Measurements from ENCODE around the gene OGFOD3. TPM values are rescaled to one million over a fixed set of nuclear protein-coding genes. Genes with fewer than 3 reads are reported as not detected.

The OGFOD3 gene
- total RNA-seq, 4 donors from 2014 or later = 15.0 to 44.4 (median 24.8) TPM

DNA sequence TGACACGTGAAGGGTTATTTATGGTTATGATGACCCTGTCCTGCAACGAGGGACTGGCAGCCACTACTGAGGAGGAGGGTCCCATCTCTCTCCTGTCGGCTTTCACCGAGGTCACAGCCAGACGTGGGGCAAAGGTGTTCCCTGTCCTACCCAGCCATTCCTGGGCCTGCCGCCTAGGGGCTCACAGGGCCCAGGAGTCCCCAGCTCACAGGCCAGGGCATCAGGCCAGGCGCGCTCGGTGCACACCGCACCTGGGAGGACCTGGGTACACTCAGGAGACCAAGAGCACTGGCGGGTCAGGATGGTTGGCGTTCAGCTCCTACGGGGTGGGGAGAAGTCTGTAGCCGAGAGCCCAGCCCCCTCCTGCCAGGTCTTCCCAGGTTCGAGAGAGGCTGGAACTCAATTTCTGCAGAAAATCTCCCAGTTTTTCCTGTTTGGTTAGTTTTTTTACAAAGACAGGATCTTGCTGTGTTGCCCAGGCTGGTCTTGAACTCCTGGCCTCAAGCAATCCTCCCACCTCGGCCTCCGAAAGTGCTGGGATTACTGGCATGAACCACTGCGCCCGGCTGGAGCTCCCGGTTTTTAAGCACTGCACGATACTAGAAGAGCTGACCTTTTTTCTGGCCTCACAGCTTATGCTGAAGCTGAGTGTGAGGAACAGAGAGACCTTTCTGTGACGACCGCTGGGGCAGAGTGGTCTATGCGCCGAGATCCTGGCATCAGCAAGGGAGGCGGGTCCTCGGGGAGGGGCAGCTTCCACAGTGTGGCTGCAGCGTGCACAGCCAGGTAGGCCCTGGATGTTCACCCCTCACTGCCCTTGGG is 24.5 kb upstream of the OGFOD3 start:
- DNase-seq = no peak
- peaks cover 0 to 4% of the 10 kb centered on the region in 2 donors for H3K4me1 ChIP-seq
- no peaks in the 10 kb centered on the region for H3K27me3 ChIP-seq
- H3K27ac ChIP-seq = no peak overlapping the region
- no peaks in the 10 kb centered on the region for H3K9me3 ChIP-seq
- intact Hi-C loops (cut with DNase I; ENCODE audit: low total_unique reads) = no loop called here
- H3K36me3 ChIP-seq = no peaks in the 10 kb centered on the region
- TF ChIP-seq POLR2A (IDR thresholded peaks at IDR 0.05) (no peak), CTCF (IDR thresholded peaks at IDR 0.05) (no peak)
- no peak overlapping the region for H3K4me3 ChIP-seq

GRCh38 chr17:82441691-82442487 is 23.5 kb upstream of the OGFOD3 start:
- H3K4me1 ChIP-seq = peaks cover 0 to 4% of the 10 kb centered on the region in 2 donors
- H3K27ac ChIP-seq = no peak overlapping the region
- TF ChIP-seq CTCF (IDR thresholded peaks at IDR 0.05) = no peak
- TF ChIP-seq POLR2A (IDR thresholded peaks at IDR 0.05) = no peak
- intact Hi-C loops (cut with DNase I; ENCODE audit: low total_unique reads) = no loop called here
- H3K27me3 ChIP-seq = no peaks in the 10 kb centered on the region
- H3K4me3 ChIP-seq = no peak overlapping the region
- H3K36me3 ChIP-seq = no peaks in the 10 kb centered on the region
- H3K9me3 ChIP-seq = no peaks in the 10 kb centered on the region
- DNase-seq = no peak

DNA sequence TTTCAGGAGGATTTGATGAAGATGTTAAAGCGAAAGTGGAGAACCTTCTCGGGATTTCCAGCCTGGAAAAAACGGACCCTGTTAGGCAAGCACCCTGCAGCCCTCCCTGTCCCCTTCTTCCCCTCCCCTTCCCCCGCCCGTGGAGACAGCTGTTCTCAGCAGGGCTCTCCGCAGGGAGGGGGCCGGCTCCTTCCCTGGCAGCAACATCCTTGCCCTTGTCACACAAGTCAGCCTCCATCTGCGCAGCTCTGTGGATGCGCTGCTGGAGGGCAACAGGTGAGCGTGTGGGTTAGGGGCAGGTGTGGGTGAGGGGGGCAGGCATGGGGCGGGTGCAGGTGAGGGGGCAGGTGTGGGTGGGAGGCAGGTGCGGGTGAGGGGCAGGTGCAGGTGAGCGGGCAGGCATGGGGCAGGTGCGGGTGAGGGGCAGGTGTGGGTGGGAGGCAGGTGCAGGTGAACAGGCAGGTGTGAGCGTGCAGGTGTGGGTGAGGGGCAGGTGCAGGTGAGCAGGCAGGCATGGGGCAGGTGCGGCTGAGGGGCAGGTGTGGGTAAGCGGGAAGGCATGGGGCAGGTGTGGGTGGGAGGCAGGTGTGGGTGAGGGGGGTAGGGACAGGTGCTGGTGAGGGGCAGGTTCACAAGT is 22.7 kb upstream of the OGFOD3 start:
- TF ChIP-seq CTCF (IDR thresholded peaks at IDR 0.05) = no peak
- no peak for TF ChIP-seq POLR2A (IDR thresholded peaks at IDR 0.05)
- DNase-seq = no peak
- H3K27me3 ChIP-seq = no peaks in the 10 kb centered on the region
- H3K27ac ChIP-seq = no peak overlapping the region
- intact Hi-C loops (cut with DNase I; ENCODE audit: low total_unique reads) = no loop called here
- no peak overlapping the region for H3K4me3 ChIP-seq
- no peaks in the 10 kb centered on the region for H3K9me3 ChIP-seq
- H3K36me3 ChIP-seq = no peaks in the 10 kb centered on the region
- H3K4me1 ChIP-seq = peaks cover 0 to 4% of the 10 kb centered on the region in 2 donors

- H3K36me3 ChIP-seq = no peaks in the 10 kb centered on the region
- H3K27ac ChIP-seq = no peak overlapping the region
- H3K4me3 ChIP-seq = no peak overlapping the region
- H3K27me3 ChIP-seq = no peaks in the 10 kb centered on the region
- TF ChIP-seq CTCF (IDR thresholded peaks at IDR 0.05) = no peak
- no peaks in the 10 kb centered on the region for H3K4me1 ChIP-seq
- intact Hi-C loops (cut with DNase I; ENCODE audit: low total_unique reads) = no loop called here
- DNase-seq = no peak
- H3K9me3 ChIP-seq = no peaks in the 10 kb centered on the region
These were observed 22.1 kb upstream of the OGFOD3 start for GRCh38 chr17:82440469-82440981.
